HG03196 (cell line): Measurements from ENCODE around the gene DPP6.
"Not testable (repeated sequence)": the region's sequence is repeated elsewhere in the genome, so short reads cannot be mapped to it uniquely, and the experiment has no call there.

Source experiments
- ATAC-seq: cut with Tn5 transposase; IDR thresholded peaks from one replicate; pipeline ENCODE4 v1.9.1; 2021; ENCODE audit not compliant: unreplicated experiment

Gene DPP6

DNA sequence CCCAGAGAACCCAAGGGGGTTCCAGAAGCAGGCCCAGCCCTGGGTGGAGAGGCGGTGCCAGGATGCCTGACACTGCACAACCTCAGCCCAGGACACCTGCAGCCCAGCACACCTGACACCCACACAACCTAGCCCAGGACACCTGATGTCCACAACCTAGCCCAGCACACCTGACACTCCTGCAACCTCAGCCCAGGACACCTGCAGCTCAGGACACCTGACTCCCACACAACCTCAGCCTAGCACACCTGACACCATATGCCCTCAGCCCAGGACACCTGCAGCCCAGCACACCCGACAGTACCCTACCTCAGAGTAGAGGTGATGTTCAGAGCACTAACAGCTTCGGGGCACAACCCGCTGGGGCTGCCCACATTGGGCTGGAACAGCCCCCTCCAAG, 863.4 kb downstream of the DPP6 start:
- no peak for ATAC-seq

DNA sequence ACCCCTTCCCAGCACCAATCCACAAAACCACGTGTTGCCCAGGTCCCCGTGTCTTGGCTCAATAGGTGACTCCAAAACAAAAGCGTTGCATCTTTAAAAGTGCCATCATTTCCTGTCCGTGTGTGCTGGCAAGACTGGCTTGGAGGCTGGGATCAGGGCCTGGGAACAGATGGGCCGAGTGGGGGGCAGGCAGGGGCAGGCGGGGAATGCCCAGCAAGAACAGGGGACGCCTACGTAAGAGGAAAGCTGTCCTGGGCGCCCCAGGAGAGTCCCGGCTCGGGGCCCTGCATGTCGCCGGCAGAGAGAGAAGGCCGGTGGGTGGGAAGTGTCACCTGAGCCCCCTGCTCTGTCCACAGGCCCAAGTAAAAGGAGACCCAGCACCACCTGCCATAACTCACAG, 864.2 kb downstream of the DPP6 start:
- ATAC-seq = no peak

- ATAC-seq = no peak
Observed at GRCh38 chr7:154916856-154917807, 864.9 kb downstream of the DPP6 start.

DNA sequence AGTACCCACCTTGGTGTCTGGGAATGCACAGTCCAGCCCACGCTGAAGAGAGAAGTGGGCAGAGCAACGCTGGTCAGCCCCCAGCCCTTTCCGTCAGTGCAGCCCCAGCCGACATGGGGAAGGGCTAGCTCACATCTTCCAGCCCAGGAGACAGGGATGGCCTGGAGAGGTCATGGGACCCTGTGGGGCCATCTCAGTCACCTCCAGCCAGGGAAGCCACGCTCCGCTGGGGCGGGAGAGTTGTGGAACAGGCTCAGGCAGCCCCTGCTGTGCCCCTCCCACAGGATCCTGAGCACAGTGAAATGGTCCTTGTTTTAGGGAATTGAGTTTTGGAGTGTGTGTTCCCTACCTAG, 865.6 kb downstream of the DPP6 start:
- ATAC-seq = no peak

GRCh38 chr7:154918266-154918665, 866.1 kb downstream of the DPP6 start:
- no peak for ATAC-seq

GRCh38 chr7:154918741-154919140, 866.5 kb downstream of the DPP6 start:
- no peak for ATAC-seq

- no peak for ATAC-seq
Observed at GRCh38 chr7:154919344-154920225, 867.4 kb downstream of the DPP6 start.

GRCh38 chr7:154922472-154922871, 870.3 kb downstream of the DPP6 start:
- ATAC-seq = not testable (repeated sequence)

DNA sequence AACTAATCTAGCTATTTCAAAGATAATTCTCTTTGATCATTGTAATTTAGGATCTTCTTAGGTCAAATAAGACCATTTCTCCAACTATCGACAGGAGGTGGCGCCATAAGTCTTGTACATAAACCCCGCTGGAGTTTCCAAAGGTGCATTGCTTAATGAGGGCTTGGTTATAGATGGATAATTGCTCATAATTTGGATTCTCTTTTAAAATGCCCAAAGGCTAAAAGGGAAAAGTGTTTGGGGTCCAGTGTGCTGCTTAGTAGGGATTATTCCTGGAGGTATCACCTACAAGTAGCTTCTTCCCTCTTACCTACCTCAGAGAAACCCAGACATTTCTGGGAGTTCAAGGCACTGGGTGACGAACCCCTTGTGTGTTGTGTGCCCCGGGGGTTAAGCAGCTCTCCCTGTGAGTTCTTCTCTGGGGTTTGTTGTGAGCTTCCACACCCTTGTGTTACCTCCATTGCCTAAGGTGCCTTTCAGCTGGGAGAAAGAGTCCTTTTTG, 875.5 kb downstream of the DPP6 start:
- ATAC-seq = peak; percentile 52

GRCh38 chr7:154928136-154929005, 876.2 kb downstream of the DPP6 start:
- ATAC-seq = peak; percentile 86

DNA sequence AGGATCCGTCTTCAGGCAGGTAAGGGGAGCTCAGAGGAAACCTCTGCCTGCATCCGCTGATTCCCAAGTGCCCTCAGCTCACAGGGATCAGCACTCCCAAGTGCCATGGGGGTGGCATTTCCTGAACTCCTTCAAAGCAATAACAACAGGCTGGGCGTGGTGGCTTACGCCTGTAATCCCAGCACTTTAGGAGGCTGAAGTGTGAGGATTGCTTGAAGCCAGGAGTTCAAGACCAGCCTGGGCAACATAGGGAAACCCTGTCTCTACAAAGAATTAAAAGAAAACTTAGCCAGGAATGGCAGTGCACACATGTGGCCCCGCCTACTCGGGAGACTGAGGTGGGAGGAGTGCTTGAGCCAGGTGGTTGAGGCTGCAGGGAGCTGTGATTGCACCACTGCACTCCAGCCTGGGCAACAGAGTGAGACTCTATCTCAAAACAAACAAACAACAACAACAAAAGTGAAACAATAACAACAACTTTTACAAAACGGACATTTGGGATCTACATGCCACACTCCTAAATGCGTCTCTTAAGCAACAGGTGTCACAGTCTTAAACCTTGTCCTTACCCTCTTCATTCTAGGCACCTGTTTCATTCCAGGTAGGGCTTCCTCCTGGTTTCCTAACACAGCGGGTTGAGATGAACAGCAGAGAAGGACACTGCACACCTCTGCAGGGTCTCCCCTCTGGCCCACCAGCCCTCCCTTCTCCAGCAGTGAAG, 877.0 kb downstream of the DPP6 start:
- ATAC-seq = no peak

DNA sequence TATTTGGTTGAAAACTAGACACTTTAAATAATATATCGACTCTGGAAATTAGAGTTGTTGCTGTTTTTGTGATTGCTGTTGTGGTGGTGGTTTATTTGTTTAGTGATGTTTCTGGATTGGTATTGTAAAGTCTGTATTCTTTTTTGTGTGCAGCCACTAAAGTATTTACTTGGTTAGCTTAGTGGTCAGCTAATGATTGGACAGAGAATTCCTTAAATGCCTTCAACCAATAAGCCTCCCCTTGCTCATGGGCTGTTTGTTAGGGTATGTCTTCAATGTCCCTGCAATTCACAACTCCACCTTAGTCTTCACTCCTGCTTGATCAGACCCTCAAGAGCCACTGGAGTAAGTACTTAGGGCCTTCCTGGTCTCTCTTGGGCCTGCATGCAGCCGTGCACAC, 879.7 kb downstream of the DPP6 start:
- no peak for ATAC-seq

DNA sequence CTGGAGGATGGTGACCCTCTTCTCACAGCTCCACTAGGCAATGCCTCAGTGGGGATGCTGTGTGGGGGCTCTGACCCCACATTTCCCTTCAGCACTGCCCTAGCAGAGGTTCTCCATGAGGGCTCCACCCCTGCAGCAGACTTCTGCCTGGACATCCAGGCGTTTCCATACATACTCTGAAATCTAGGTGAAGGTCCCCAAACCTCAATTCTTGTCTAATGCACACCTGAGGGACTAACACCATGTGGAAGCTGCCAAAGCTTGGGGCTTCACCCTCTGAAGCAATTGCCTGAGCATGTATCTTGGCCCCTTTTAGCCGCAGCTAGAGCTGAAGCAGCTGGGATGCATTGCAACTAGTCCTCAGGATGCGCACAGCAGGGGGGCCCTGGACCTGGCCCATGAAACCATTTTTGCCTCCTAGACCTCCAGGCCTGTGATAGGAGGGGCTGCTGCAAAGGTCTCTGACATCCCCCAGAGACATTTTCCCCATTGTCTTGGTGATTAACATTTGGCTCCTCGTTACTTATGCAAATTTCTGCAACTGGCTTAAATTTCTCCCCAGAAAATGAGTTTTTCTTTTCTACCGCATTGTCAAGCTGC, 882.3 kb downstream of the DPP6 start:
- ATAC-seq = not testable (repeated sequence)

DNA sequence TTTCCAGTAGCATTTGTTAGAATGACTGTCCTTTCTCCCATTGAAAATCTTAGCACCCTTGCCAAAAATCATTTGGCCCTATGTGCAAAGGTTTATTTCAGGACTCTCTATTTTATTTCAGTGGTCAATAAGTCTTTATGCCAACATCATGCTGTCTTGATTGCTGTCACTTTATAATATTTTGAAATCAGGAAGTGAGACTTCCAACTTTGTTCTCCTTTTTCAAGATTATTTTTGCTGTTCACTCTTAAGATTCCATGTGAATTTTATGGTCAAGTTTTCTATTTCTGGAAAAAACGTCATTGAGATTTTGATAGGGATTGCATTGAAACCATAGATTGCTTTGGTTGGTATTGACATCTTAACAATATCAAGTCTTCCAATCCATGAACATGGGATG, 885.6 kb downstream of the DPP6 start:
- no peak for ATAC-seq

GRCh38 chr7:154942691-154943090, 890.5 kb downstream of the DPP6 start:
- no peak for ATAC-seq
